Camera-type eye (tissue), 1 donor: ENCODE measurements around the gene CD109. TPM values are rescaled to one million over a fixed set of nuclear protein-coding genes. Genes with fewer than 3 reads are reported as not detected.

Source experiments
- total RNA-seq: library from RNA; depleted of rRNA; stranded (reverse); fragments of >200 nt; gene quantifications from one replicate; pipeline ENCODE4 v1.2.3, GENCODE V29; 2014

The CD109 gene
- 17.0 TPM for total RNA-seq

DNA sequence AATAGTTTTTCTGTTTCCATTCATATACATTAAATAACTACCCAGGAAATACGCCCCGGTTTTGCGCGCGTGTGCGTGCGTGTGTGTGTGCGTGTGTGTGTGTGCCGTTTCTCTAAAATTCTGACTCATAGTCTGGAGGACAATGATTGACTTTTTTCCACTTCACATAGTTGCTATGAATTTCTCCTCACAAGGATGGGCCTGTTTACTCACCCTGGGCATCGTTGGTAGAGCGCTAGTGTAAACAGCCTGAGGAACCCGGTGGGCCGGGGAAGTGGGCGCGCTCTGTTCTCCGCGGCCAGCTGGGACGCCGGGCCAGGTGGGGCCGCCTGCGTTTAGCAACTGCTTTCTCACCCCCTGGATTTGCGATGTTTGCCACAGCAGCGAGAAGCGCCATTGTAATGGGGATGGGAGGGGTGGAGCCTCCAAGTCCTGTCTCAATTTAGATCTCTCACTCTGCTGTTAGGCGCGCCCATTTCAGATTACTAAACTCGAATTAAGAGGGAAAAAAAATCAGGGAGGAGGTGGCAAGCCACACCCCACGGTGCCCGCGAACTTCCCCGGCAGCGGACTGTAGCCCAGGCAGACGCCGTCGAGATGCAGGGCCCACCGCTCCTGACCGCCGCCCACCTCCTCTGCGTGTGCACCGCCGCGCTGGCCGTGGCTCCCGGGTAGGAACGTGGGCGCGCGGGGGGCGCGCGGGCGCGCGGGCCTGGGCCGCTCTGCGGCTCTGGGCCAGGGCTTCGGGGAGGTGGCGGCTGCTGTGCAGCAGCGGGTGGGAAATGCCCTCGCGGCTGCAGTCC lies at the start of gene CD109:
TSS of gene CD109 (plus strand) at position 585 of the 803 bp plus-strand sequence. CDS start at position 598, 13 bp downstream.

GRCh38 chr6:73653571-73654424 lies 42.2 kb upstream of the CD109 start, which contains the start of gene SLC17A5:
SLC17A5 (minus strand) TSS chr6:73653992; CDS start chr6:73653886, 106 bp downstream.

Other genes with a start within 250 kb of the CD109 start
- gene CGAS, start 243.9 kb upstream of the CD109 start, total RNA-seq = 3.7 TPM
- gene MTO1, start 234.5 kb upstream of the CD109 start, total RNA-seq = 39.6 TPM
- 15,027 TPM for gene EEF1A1, start 175.2 kb upstream of the CD109 start, total RNA-seq
- gene SLC17A5, start 42.2 kb upstream of the CD109 start, total RNA-seq = 34.8 TPM